Brain microvascular endothelial cell (primary cell): ENCODE measurements around the gene ZNF264.

Source experiments
- DNase-seq: peaks from one replicate; pipeline ENCODE4 v3.0.0-alpha.2; 2020
- H3K27ac ChIP-seq: fragments of 250-450 bp; sonication (Bioruptor Pico); 2 replicates; pipeline ENCODE4 v1.5.1; 2020; ENCODE audit warnings: mild to moderate bottlenecking, moderate library complexity
- H3K27me3 ChIP-seq: fragments of 250-450 bp; sonication (Bioruptor Pico); replicated peaks from 2 replicates; pipeline ENCODE4 v1.5.1; 2020; ENCODE audit warnings: mild to moderate bottlenecking
- H3K36me3 ChIP-seq: fragments of 250-450 bp; sonication (Bioruptor Pico); replicated peaks from 2 replicates; pipeline ENCODE4 v1.5.1; 2020; ENCODE audit warnings: mild to moderate bottlenecking
- H3K4me3 ChIP-seq: 2 replicates; pipeline ENCODE4 v1.5.1; 2011; ENCODE audit warnings: low read depth, mild to moderate bottlenecking, control low read depth, low read length, moderate library complexity
- CTCF ChIP-seq: IDR thresholded peaks from 2 replicates; pipeline ENCODE4 v1.5.1; 2011; ENCODE audit warnings: low read depth, mild to moderate bottlenecking, moderate library complexity, low read length, control low read depth, inconsistent platforms; ENCODE audit errors: missing control alignments
- in situ Hi-C: cut with HindIII; loops from 2 replicates; pipeline ENCODE4 v1.10.0; 2017; ENCODE audit warnings: low sequenced_read_pairs, low pct_ligation_motif_present

ZNF264 gene

GRCh38 chr19:57202160-57202559, 10.9 kb downstream of the ZNF264 start:
- in situ Hi-C loops: no loop called here
- no peaks in the 10 kb centered on the region for H3K27me3 ChIP-seq
- no peak for TF ChIP-seq CTCF
- peaks cover 37% of the 10 kb centered on the region for H3K36me3 ChIP-seq
- no peak overlapping the region for H3K4me3 ChIP-seq
- DNase-seq: no peak
- H3K27ac ChIP-seq: no peak overlapping the region

GRCh38 chr19:57210381-57210780, 19.1 kb downstream of the ZNF264 start:
- H3K4me3 ChIP-seq: no peak overlapping the region
- TF ChIP-seq CTCF: no peak
- no peak overlapping the region for H3K27ac ChIP-seq
- DNase-seq: no peak
- no peaks in the 10 kb centered on the region for H3K27me3 ChIP-seq
- in situ Hi-C loops: no loop called here
- peaks cover 60% of the 10 kb centered on the region for H3K36me3 ChIP-seq

- TF ChIP-seq CTCF: no peak
- H3K27me3 ChIP-seq: no peaks in the 10 kb centered on the region
- H3K4me3 ChIP-seq: no peak overlapping the region
- H3K36me3 ChIP-seq: peaks cover 50% of the 10 kb centered on the region
- no peak for DNase-seq
- in situ Hi-C loops: no loop called here
- H3K27ac ChIP-seq: no peak overlapping the region
These were observed 20.8 kb downstream of the ZNF264 start for GRCh38 chr19:57212109-57212508.

- DNase-seq: no peak
- no peak for TF ChIP-seq CTCF
- H3K4me3 ChIP-seq: no peak overlapping the region
- in situ Hi-C loops: no loop called here
- no peaks in the 10 kb centered on the region for H3K27me3 ChIP-seq
- H3K36me3 ChIP-seq: no peaks in the 10 kb centered on the region
- no peak overlapping the region for H3K27ac ChIP-seq
These were observed 36.2 kb downstream of the ZNF264 start for GRCh38 chr19:57227502-57227901.

- Histone ChIP-seq H3K4me3 (no peak overlapping the region), H3K27me3 (no peaks in the 10 kb centered on the region), H3K36me3 (no peaks in the 10 kb centered on the region), H3K27ac (no peak overlapping the region)
- no peak for DNase-seq
- no peak for TF ChIP-seq CTCF
- in situ Hi-C loops: no loop called here
These were observed 40.4 kb downstream of the ZNF264 start for GRCh38 chr19:57231686-57232085.

- H3K4me3 ChIP-seq: no peak overlapping the region
- no peak for DNase-seq
- in situ Hi-C loops: no loop called here
- no peaks in the 10 kb centered on the region for H3K27me3 ChIP-seq
- TF ChIP-seq CTCF: no peak
- no peaks in the 10 kb centered on the region for H3K36me3 ChIP-seq
- H3K27ac ChIP-seq: no peak overlapping the region
These were observed 41.9 kb downstream of the ZNF264 start for GRCh38 chr19:57233207-57233606.
